ENCODE data around the gene TOMM20L. TPM values are rescaled to one million over a fixed set of nuclear protein-coding genes. Genes with fewer than 3 reads are reported as not detected.
A peak's percentile ranks its signal among the peaks of the same experiment; 100 is the strongest.

Gene TOMM20L
- total RNA-seq, 1 donor from 2014 or later = not detected

GRCh38 chr14:58426670-58427280, 31.0 kb downstream of the TOMM20L start:
- peak; percentile 57 for DNase-seq (ENCODE audit: low spot score)
- H3K27ac Mint-ChIP-seq (ENCODE audit: unreplicated experiment) = peak overlapping the region; percentile 98
- peaks cover 7% of the 10 kb centered on the region for H3K27me3 Mint-ChIP-seq (ENCODE audit: unreplicated experiment)
- H3K4me1 Mint-ChIP-seq (ENCODE audit: unreplicated experiment) = peaks cover 11% of the 10 kb centered on the region
- peaks cover 3% of the 10 kb centered on the region for H3K36me3 Mint-ChIP-seq (ENCODE audit: low read depth, unreplicated experiment)
- TF ChIP-seq CTCF (IDR thresholded peaks at IDR 0.05; ENCODE audit: unreplicated experiment) = no peak
- H3K9me3 Mint-ChIP-seq (ENCODE audit: unreplicated experiment) = no peaks in the 10 kb centered on the region
- peak overlapping the region; percentile 99 for H3K4me3 Mint-ChIP-seq (ENCODE audit: unreplicated experiment)

GRCh38 chr14:58427281-58428117, 31.8 kb downstream of the TOMM20L start, which contains the start of the genes KIAA0586 and TIMM9:
Gene KIAA0586, plus strand, starts transcription at chr14:58427719. Its CDS starts 546 bp downstream, at chr14:58428265.
Gene TIMM9, minus strand, starts transcription at chr14:58427531. Its CDS starts 15,586 bp downstream, at chr14:58411945.
- Mint-ChIP-seq H3K27ac (ENCODE audit: unreplicated experiment) (peak within 1 kb of the TSS; percentile 98), H3K27me3 (ENCODE audit: unreplicated experiment) (peaks cover 7% of the 10 kb centered on the region), H3K36me3 (ENCODE audit: low read depth, unreplicated experiment) (peaks cover 3% of the 10 kb centered on the region), H3K9me3 (ENCODE audit: unreplicated experiment) (no peaks in the 10 kb centered on the region), H3K4me3 (ENCODE audit: unreplicated experiment) (peak within 1 kb of the TSS; percentile 99), H3K4me1 (ENCODE audit: unreplicated experiment) (peaks cover 11% of the 10 kb centered on the region)
- no peak for TF ChIP-seq CTCF (IDR thresholded peaks at IDR 0.05; ENCODE audit: unreplicated experiment)
- peak; percentile 87 for DNase-seq (ENCODE audit: low spot score)

GRCh38 chr14:58428118-58428683, 32.5 kb downstream of the TOMM20L start:
- TF ChIP-seq CTCF (IDR thresholded peaks at IDR 0.05; ENCODE audit: unreplicated experiment) = no peak
- Mint-ChIP-seq H3K4me3 (ENCODE audit: unreplicated experiment) (peak overlapping the region; percentile 99), H3K4me1 (ENCODE audit: unreplicated experiment) (peaks cover 11% of the 10 kb centered on the region), H3K27ac (ENCODE audit: unreplicated experiment) (peak overlapping the region; percentile 98), H3K27me3 (ENCODE audit: unreplicated experiment) (peaks cover 7% of the 10 kb centered on the region), H3K36me3 (ENCODE audit: low read depth, unreplicated experiment) (peaks cover 3% of the 10 kb centered on the region), H3K9me3 (ENCODE audit: unreplicated experiment) (no peaks in the 10 kb centered on the region)
- DNase-seq (ENCODE audit: low spot score) = peak; percentile 10

- no peaks in the 10 kb centered on the region for H3K36me3 Mint-ChIP-seq (ENCODE audit: low read depth, unreplicated experiment)
- no peak overlapping the region for H3K27ac Mint-ChIP-seq (ENCODE audit: unreplicated experiment)
- peaks cover 11% of the 10 kb centered on the region for H3K4me1 Mint-ChIP-seq (ENCODE audit: unreplicated experiment)
- H3K27me3 Mint-ChIP-seq (ENCODE audit: unreplicated experiment) = peaks cover 7% of the 10 kb centered on the region
- H3K4me3 Mint-ChIP-seq (ENCODE audit: unreplicated experiment) = no peak overlapping the region
- no peak for TF ChIP-seq CTCF (IDR thresholded peaks at IDR 0.05; ENCODE audit: unreplicated experiment)
- no peaks in the 10 kb centered on the region for H3K9me3 Mint-ChIP-seq (ENCODE audit: unreplicated experiment)
- DNase-seq (ENCODE audit: low spot score) = no peak
Measured at GRCh38 chr14:58430156-58430555, 34.4 kb downstream of the TOMM20L start.

Measured in endothelial cell (in vitro differentiated cells).